Measurements from ENCODE around the gene PDK1.
"Not testable (repeated sequence)": the region's sequence is repeated elsewhere in the genome, so short reads cannot be mapped to it uniquely, and the experiment has no call there.

Gene PDK1

GRCh38 chr2:172555522-172556283 lies at the start of gene PDK1:
TSS of gene PDK1 (plus strand) at chr2:172556090. CDS start at chr2:172556151, 61 bp downstream.
- peak; percentile 82 to 84 for DNase-seq (ENCODE audit: low read depth in 2 of 2)

DNA sequence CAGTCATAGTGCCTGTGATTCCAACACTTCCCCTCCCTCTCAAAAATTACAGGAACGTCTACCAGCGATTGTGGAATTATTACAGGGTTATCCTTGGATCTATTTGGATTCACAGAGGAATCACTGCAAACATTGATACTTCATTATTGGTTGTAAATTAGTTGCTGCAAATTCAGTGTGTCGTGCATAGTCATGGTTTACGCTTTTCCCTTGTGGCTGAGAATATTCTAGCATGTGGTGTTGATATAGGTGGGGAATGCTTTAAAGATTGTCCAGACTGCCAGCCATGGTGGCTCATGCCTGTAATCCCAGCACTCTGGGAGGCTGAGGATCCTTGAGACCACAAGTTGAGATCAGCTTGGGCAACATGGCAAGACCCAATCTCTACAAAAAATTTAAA lies 48.7 kb upstream of the PDK1 start:
- DNase-seq (ENCODE audit: low read depth in 2 of 2): no peak

DNA sequence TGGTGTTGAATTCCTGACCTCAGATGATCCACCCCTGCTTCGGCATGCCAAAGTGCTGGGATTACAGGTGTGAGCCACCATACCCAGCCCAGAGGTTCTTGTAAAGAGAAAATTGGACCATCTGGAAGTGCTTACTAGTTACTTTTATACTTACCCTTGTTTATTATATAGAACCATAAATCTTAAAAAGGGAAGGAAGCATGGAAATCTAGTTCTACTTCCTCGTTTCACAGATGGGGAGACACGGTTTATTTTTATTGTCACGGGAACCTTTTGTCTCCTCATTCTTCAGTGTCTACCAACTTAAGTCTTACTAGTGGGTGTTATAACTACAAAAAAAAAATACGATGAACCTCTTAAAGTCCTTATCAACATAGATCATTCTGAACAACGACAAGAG lies 45.8 kb upstream of the PDK1 start:
- DNase-seq (ENCODE audit: low read depth in 2 of 2): no peak

DNA sequence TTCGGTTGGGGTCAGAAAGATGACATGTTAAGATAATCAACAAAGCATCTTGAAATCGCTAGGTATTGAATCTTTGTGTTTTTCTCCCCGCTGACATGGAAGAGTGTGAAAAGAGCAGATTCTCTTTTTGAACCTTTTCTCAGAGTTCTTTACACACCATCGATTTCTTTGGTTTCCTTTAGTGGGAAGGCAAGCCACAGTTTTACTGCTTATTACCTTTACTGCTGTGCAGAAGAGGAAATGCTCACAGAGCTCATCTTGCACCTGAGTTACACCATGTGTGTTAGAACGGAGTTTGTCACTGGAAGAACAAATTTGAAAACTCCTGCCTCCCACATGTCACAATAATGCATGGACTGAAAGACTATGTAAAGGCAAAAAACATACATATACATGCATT lies 45.3 kb upstream of the PDK1 start:
- no peak for DNase-seq (ENCODE audit: low read depth in 2 of 2)

DNA sequence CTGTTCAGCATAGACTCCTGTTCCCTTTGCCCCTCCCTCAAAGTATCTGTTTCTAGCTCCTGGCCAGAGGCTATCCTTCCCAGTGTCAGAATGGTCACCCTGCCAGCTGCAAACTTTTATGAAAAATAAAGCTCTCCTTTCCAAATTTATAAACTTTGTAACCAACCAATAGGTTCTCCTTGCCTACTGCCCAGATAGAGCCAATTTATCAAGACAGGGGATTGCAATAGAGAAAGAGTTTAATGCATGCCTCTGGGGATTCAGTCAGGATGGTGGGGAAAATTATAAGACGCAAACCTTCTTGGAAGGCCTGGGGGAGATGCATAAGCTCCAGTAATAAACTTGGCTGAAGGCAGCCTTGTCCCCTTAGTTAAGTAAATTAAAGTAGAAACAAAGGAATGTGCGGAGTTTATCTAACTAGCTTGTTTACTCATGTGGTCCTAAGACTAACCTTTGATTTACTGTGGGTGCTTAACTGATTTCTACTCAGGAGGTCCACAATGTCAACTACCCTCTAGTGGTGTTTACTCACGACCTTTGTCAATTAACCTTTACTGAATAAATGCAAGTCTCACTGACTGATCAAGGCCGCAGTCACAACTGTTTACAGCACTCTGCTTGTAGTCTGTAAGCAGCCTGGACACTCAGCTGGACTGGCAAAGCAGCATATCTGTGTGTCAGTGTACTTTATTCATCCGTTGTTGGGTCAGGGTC lies 42.9 kb upstream of the PDK1 start:
- no peak for DNase-seq (ENCODE audit: low read depth in 2 of 2)

DNA sequence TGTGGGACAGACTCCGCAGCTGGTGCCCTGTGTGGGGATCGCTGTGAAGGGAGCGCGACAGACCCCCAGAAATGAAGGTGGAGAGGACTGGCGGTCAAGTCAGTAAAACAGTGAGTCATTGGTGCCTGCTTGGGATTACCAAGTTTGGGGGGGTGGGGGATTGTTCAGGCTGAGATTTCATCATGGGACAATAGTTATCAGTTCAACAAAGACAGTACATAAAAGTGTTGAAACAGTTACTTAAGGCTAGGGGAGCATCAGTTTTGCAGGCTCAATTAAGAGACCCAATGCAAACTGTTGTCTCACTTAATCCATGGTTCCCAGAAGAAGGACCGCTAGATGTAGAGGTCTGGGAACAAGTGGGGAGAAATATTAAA lies 42.4 kb upstream of the PDK1 start:
- no peak for DNase-seq (ENCODE audit: low read depth in 2 of 2)

DNA sequence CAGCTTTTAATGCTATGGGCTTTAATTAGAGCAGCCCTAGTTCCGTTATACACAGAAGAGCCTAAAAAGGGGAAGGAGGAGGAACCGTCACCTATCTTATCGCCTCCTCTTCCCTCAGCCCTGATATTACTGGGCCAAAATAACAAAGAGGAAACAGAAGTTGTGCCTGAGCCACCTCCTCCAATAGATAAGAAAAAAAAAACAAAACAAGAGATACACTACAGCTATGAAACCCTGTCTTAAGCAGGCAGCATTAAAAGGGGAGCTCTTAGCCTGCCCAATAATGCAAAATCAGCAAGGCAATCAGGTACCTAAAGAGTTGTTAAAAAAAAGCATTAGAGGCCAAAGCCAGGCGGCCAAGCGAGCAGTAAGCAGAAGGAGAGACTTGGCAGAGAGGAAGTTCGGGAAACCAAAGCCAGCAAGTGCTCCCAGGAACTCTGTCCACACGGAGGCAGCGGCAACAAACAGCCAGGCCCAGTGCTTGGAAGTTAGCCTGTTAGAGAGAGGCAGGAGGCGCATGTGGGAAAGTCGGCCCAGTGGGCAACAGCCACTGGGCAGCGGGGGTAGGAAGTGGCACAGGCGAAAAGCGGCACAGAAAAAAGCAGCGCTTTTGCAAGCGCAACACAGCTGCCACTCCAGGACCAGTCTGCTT lies 41.8 kb upstream of the PDK1 start:
- no peak for DNase-seq (ENCODE audit: low read depth in 2 of 2)

DNA sequence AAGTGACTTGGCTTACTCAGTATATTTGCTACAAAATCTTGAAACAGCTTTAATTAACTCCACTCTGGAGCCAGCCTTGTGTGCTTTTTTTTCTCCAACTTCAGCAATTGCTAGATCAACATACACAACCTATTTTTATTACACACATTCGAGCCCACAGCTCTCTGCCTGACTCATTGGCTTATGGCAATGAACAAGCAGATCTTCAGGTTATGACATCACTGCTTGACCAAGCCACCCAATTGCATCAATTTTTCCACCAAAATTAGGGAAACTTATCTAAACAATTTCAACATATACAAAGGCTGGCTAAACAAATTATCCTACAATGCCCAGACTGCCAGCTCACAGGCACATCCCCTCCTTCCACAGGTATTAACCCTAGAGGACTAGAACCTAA lies 39.6 kb upstream of the PDK1 start:
- no peak for DNase-seq (ENCODE audit: low read depth in 2 of 2)

DNA sequence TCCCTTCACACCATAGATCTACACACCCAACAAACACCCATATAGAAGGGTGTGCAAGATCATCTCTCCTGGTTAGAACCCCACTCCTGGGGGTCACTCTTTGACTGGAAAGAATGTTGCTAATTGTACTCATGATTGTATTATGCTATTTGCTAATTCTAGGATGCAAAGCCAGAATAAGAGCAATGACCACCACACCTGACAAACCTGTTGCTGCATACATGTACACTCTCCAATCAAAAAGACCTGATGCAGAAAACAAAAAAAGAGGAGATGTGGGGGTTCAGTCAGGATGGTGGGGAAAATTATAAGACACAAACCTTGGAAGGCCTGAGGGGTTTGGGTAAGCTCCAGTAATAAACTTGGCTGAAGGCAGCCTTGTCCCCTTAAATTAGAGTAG lies 36.9 kb upstream of the PDK1 start:
- no peak for DNase-seq (ENCODE audit: low read depth in 2 of 2)

GRCh38 chr2:172525601-172526000 lies 30.3 kb upstream of the PDK1 start:
- no peak for DNase-seq (ENCODE audit: low read depth in 2 of 2)

GRCh38 chr2:172531309-172531708 lies 24.6 kb upstream of the PDK1 start:
- no peak for DNase-seq (ENCODE audit: low read depth in 2 of 2)

DNA sequence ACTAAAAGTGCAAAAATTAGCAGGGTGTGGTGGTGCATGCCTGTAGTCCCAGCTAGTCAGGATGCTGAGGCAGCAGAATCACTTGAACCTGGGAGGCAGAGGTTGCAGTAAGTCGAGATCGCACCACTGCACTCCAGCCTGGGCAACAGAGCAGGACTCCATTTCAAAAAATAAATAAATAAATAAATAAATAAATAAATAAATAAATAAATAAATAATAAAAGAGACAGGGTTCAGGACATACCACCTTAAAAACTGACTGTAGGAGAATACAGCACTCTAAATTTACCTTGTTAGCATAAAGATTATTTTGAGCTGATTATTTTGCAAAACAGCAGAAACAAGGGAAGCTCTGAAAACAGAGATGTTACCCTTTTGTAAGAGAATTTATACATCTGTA lies 23.4 kb upstream of the PDK1 start:
- DNase-seq (ENCODE audit: low read depth in 2 of 2): not testable (repeated sequence)

DNA sequence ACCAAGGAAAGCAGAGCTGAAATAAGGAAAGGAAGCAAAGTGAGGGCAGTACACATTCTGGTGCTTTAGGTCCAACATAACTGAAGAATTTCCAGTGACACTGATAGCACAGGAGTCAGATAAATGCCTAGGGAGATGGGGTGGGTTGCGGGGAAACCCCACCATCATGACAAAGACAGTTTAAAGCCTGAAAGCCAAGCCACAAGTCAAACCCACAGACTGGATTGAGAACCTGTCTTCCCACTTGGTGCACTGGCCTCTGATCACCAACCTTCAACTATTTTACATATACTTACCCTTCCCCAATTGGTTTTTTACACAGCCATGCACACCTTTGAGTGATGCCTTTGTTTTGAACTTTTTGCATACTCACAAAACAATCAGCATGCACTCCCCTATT lies 22.2 kb upstream of the PDK1 start:
- DNase-seq (ENCODE audit: low read depth in 2 of 2): no peak

DNA sequence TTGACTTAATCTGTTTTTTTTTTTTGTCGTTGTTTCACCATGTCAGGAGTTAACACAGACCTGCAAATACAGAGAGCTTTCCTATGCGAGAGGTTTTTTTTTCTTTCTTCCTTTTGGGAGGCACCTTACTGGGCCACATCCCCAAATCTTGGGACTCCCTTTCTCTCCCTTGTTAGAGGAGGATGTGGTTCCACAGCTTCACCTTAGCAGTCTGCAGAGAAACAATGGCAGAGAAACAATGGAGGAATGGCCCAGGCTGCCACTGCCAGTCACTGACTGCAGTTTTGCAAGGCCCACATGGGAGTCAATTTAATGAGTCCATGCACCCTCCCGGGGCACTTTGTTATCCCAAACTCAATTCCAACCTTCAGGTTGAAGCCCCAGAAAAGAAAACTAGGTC lies 20.8 kb upstream of the PDK1 start:
- no peak for DNase-seq (ENCODE audit: low read depth in 2 of 2)

- DNase-seq (ENCODE audit: low read depth in 2 of 2): not testable (repeated sequence)
These were observed 18.0 kb upstream of the PDK1 start for GRCh38 chr2:172537851-172538250.

- DNase-seq (ENCODE audit: low read depth in 2 of 2): no peak
These were observed 16.1 kb upstream of the PDK1 start for GRCh38 chr2:172539767-172540166.

DNA sequence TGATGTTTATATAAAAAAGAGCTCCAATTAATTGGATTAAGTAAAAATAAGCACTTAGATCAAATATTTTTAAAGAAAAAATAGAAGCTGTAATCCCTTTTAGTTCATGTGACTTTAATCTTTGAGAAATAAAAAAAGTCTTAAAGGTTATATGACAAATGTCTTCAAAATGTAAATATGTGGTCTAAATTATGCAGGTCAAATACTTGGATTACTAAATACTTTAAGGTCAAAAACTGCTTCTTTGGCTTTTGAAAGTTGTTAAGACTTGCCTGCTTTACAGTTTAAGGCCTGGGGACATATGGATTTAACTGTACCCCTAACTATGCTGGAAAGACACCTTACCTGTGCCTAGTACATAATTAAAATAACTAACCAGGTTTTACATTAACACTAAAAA lies 15.5 kb upstream of the PDK1 start:
- DNase-seq (ENCODE audit: low read depth in 2 of 2): no peak

DNA sequence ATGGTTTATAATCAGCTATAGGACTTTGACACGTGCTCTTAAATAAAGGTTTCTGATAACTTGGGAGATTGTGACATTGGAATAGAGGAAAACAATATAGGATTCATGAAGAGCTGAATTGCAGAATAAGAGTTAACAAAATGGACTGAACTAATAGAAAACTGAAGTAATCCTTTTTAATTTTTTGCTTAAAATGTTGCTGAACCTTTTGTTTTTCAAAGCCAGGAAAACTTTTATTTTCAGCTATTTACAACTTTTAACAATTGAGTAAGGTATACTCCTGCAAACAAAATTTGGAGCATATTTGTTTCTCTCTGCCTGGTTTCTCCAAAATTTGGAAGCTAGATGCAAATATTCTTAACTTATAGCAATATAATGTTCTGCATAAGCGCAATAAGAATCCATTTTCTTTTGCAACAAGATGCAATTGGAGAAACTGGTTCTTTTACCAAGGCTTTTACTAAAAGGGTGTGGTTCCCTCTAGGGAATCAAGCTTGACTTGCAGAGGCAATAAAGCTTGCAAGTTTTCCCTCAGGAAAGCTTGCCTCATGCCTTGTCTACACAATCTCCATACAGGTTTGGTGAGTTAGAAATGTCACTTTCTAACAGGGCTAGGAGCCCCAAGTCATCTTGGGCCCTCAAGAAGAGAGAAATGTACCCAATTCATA lies 10.3 kb upstream of the PDK1 start:
- DNase-seq (ENCODE audit: low read depth in 2 of 2): no peak

GRCh38 chr2:172549131-172549530 lies 6.8 kb upstream of the PDK1 start:
- no peak for DNase-seq (ENCODE audit: low read depth in 2 of 2)

DNA sequence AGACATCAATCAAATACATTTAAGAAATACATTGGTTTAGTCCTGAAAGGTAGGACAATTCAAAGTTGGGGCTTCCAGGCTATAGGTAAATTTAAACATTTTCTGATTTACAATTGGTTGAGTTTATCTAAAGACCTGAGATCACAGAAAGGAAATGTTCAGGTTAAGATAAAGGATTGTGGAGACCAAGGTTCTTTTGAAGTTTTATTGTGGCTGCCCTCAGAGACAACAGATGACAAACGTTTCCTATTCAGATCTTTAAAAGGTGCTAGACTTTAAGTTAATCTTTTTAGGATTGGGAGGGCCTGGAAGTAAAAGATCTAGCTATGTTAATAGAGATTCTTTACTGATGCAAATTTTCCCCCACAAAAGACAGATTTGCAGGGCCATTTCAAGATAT lies 6.1 kb upstream of the PDK1 start:
- DNase-seq (ENCODE audit: low read depth in 2 of 2): not testable (repeated sequence)

DNA sequence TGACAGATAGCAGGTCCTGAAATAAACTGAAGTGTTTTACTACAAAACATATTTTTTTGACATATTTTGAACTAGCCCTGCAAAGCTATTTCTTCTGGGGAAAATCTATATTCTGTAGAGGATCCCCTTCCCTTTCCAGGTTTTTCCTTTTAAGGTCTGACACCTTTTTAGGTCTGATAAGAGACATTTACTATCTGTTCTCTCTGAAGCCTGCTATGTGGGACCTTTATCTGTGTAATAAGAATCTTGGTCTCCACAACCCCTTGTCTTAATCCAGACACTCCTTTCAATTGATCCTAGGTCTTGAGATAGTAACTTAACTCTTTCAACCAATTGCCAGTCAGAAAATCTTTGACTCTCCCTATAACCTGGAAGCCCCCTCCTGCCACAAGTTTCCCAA lies 5.5 kb upstream of the PDK1 start:
- no peak for DNase-seq (ENCODE audit: low read depth in 2 of 2)

- no peak for DNase-seq (ENCODE audit: low read depth in 2 of 2)
These were observed 4.6 kb upstream of the PDK1 start for GRCh38 chr2:172551271-172551670.

Measured in activated CD4-positive, alpha-beta T cell treated with anti-CD3 and anti-CD28 coated beads for 24 hours (primary cell).